HepG2 (cell line): ENCODE measurements around the gene ACADS. TPM values are rescaled to one million over a fixed set of nuclear protein-coding genes. Genes with fewer than 3 reads are reported as not detected.

Experiments
- BCLAF1 ChIP-seq: fragments of 450-650 bp; IDR thresholded peaks from 2 replicates; pipeline ENCODE4 v1.6.1; 2017; ENCODE audit warnings: mild to moderate bottlenecking
- DDIT3 ChIP-seq: sonication (generic); formaldehyde crosslinking; IDR thresholded peaks from 2 replicates; pipeline ENCODE4 v1.4.0; 2020; ENCODE audit warnings: mild to moderate bottlenecking, missing genetic modification reagents
- DR1 ChIP-seq: sonication (generic); formaldehyde crosslinking; IDR thresholded peaks from 2 replicates; pipeline ENCODE4 v1.8.0; 2021; ENCODE audit warnings: mild to moderate bottlenecking, missing genetic modification reagents, inconsistent platforms
- FOSL2 ChIP-seq: sonication (generic); formaldehyde crosslinking; IDR thresholded peaks from 2 replicates; pipeline ENCODE4 v1.4.0; 2020; ENCODE audit warnings: missing genetic modification reagents
- FOXK2 ChIP-seq: fragments of 450-650 bp; IDR thresholded peaks from 2 replicates; pipeline ENCODE4 v1.6.1; 2016
- HDAC2 ChIP-seq: sonication (generic); formaldehyde crosslinking; IDR thresholded peaks from 2 replicates; pipeline ENCODE4 v1.4.0; 2020; ENCODE audit warnings: missing genetic modification reagents
- HMGA1 ChIP-seq: sonication (generic); formaldehyde crosslinking; conservative IDR thresholded peaks from 2 replicates; pipeline ENCODE4 v1.4.0; 2020; ENCODE audit warnings: missing genetic modification reagents
- HNRNPL ChIP-seq: fragments of 200-400 bp; formaldehyde crosslinking; IDR thresholded peaks from 2 replicates; pipeline ENCODE4 v1.6.1; 2017; ENCODE audit warnings: mild to moderate bottlenecking, low read depth, low read length
- KDM5B ChIP-seq: sonication (generic); formaldehyde crosslinking; IDR thresholded peaks from 2 replicates; pipeline ENCODE4 v1.4.0; 2020; ENCODE audit warnings: missing genetic modification reagents, mild to moderate bottlenecking, borderline replicate concordance
- NR2C2 ChIP-seq: sonication (generic); formaldehyde crosslinking; IDR thresholded peaks from 2 replicates; pipeline ENCODE4 v1.4.0; 2020; ENCODE audit warnings: missing genetic modification reagents, mild to moderate bottlenecking, moderate library complexity, borderline replicate concordance
- REPIN1 ChIP-seq: sonication (generic); formaldehyde crosslinking; IDR thresholded peaks from 2 replicates; pipeline ENCODE4 v1.8.0; 2022; ENCODE audit warnings: missing genetic modification reagents, low read depth, mild to moderate bottlenecking, borderline replicate concordance
- REXO4 ChIP-seq: sonication (generic); formaldehyde crosslinking; IDR thresholded peaks from 2 replicates; pipeline ENCODE4 v1.8.0; 2022; ENCODE audit warnings: missing genetic modification reagents, mild to moderate bottlenecking, borderline replicate concordance
- SMARCE1 ChIP-seq: fragments of 450-650 bp; IDR thresholded peaks from 2 replicates; pipeline ENCODE4 v1.6.1; 2017; ENCODE audit warnings: borderline replicate concordance
- SP1 ChIP-seq, 2 experiments: fragments of 450-650 bp in 1 of 2; sonication (generic) in 1 of 2; formaldehyde crosslinking in 1 of 2; IDR thresholded peaks; 2 replicates each; pipeline versions ENCODE4 v1.4.0 to v1.6.1; 2016 to 2020; ENCODE audit warnings: missing genetic modification reagents in 1 of 2
- STAT5B ChIP-seq: sonication (generic); formaldehyde crosslinking; IDR thresholded peaks from 2 replicates; pipeline ENCODE4 v1.4.0; 2020; ENCODE audit warnings: missing genetic modification reagents
- TCF7 ChIP-seq: sonication (generic); IDR thresholded peaks from 2 replicates; pipeline ENCODE4 v1.6.1; 2016; ENCODE audit warnings: antibody characterized with exemption, low read depth
- ZFP62 ChIP-seq: sonication (generic); formaldehyde crosslinking; IDR thresholded peaks from 2 replicates; pipeline ENCODE4 v1.4.0; 2020; ENCODE audit warnings: missing genetic modification reagents
- ZMAT5 ChIP-seq: sonication (generic); formaldehyde crosslinking; IDR thresholded peaks from 2 replicates; pipeline ENCODE4 v1.5.0; 2020; ENCODE audit warnings: mild to moderate bottlenecking, low read depth, missing genetic modification reagents, borderline replicate concordance
- ZNF138 ChIP-seq: sonication (generic); formaldehyde crosslinking; IDR thresholded peaks from 2 replicates; pipeline ENCODE4 v1.5.0; 2020; ENCODE audit warnings: mild to moderate bottlenecking, low read depth, missing genetic modification reagents
- ZNF546 ChIP-seq: sonication (generic); formaldehyde crosslinking; conservative IDR thresholded peaks from 2 replicates; pipeline ENCODE4 v1.8.1; 2023; ENCODE audit warnings: mild to moderate bottlenecking, missing genetic modification reagents
- ZNF788 ChIP-seq: sonication (generic); formaldehyde crosslinking; IDR thresholded peaks from 2 replicates; pipeline ENCODE4 v1.5.0; 2020; ENCODE audit warnings: mild to moderate bottlenecking, missing genetic modification reagents, borderline replicate concordance
- ZSCAN25 ChIP-seq: sonication (generic); formaldehyde crosslinking; IDR thresholded peaks from 2 replicates; pipeline ENCODE4 v1.8.0; 2022; ENCODE audit warnings: mild to moderate bottlenecking, missing genetic modification reagents
- ZXDC ChIP-seq: sonication (generic); formaldehyde crosslinking; IDR thresholded peaks from 2 replicates; pipeline ENCODE4 v1.5.0; 2020; ENCODE audit warnings: mild to moderate bottlenecking, missing genetic modification reagents
- polyA plus RNA-seq, 8 experiments: library from polyadenylated mRNA; depleted of rRNA in 3 of 8; stranded (reverse) in 7 of 8; unstranded in 1 of 8; fragments of >200 nt; fragmentation: Illumina TruSeq in 4 of 8; extraction: Trizol in 4 of 8; gene quantifications; 2 replicates each; pipeline versions ENCODE4 v1.2.1 to v1.2.3, GENCODE V29; 2011 to 2016; ENCODE audit warnings: low read depth in 4 of 8, missing spikeins in 1 of 8, mixed read lengths in 1 of 8; ENCODE audit not compliant: insufficient read depth in 1 of 8
- total RNA-seq, 5 experiments: library from RNA; depleted of rRNA; stranded (reverse); fragments of >200 nt; fragmentation: Illumina TruSeq; extraction: Trizol; gene quantifications; 2 replicates each; pipeline ENCODE4 v1.2.3, GENCODE V29; 2016; ENCODE audit warnings: low read depth in 1 of 5

The ACADS gene
- total and polyA plus RNA-seq, 2 of the 13 experiments (the other 11 are each of a cell fraction or from before 2014, with no cell fraction given) = 17.4 to 27.7 TPM

- no peak for TF ChIP-seq BCLAF1
- 0 out of 2 replicates have a peak, but pooled peaks have one; percentile 31 for TF ChIP-seq HNRNPL
- no peak for TF ChIP-seq STAT5B
- peak; percentile 27; the same call in 1 of the 2 replicates for TF ChIP-seq FOSL2
- no peak for TF ChIP-seq DDIT3 (CRISPR knock-in tag)
- peak; percentile 75; the same call in 1 of the 2 replicates for TF ChIP-seq ZNF788
- no peak for TF ChIP-seq ZNF138 (CRISPR knock-in tag)
- no peak for TF ChIP-seq ZMAT5 (CRISPR knock-in tag)
- no peak for TF ChIP-seq ZFP62 (CRISPR knock-in tag)
- TF ChIP-seq REPIN1 (CRISPR knock-in tag) = peak; percentile 80; the same call in 1 of the 2 replicates
- TF ChIP-seq KDM5B (CRISPR knock-in tag) = 0 out of 2 replicates have a peak, but pooled peaks have one; percentile 3
- TF ChIP-seq SP1 (IDR thresholded peaks at IDR 0.05) = no peak
- TF ChIP-seq SP1 (CRISPR knock-in tag; IDR thresholded peaks at IDR 0.05) = peak; percentile 21; the same call in 1 of the 2 replicates
- no peak for TF ChIP-seq TCF7
- peak; percentile 81 for TF ChIP-seq DR1
- no peak for TF ChIP-seq ZNF546 (CRISPR knock-in tag)
- TF ChIP-seq NR2C2 (CRISPR knock-in tag) = peak; percentile 88
- peak; percentile 61 for TF ChIP-seq HDAC2 (CRISPR knock-in tag)
- TF ChIP-seq ZSCAN25 = 0 out of 2 replicates have a peak, but pooled peaks have one; percentile 11
- TF ChIP-seq ZXDC (CRISPR knock-in tag) = no peak
- no peak for TF ChIP-seq HMGA1 (CRISPR knock-in tag)
- 0 out of 2 replicates have a peak, but pooled peaks have one; percentile 34 for TF ChIP-seq REXO4 (CRISPR knock-in tag)
- TF ChIP-seq SMARCE1 = no peak
- no peak for TF ChIP-seq FOXK2
These were observed 38.7 kb upstream of the ACADS start, which contains the start of gene MLEC (continued) for GRCh38 chr12:120686690-120687577.
